DLD1 (cell line): ENCODE data around the gene CFAP77.

Experiments used
- in situ Hi-C: cut with HindIII; loops from 2 replicates; pipeline ENCODE4 v1.10.0; 2017; ENCODE audit warnings: low sequenced_read_pairs

The CFAP77 gene

GRCh38 chr9:132589148-132590036, 179.4 kb downstream of the CFAP77 start:
- in situ Hi-C loops: no loop called here

GRCh38 chr9:132590037-132590317, 180.0 kb downstream of the CFAP77 start:
- in situ Hi-C loops: no loop called here

DNA sequence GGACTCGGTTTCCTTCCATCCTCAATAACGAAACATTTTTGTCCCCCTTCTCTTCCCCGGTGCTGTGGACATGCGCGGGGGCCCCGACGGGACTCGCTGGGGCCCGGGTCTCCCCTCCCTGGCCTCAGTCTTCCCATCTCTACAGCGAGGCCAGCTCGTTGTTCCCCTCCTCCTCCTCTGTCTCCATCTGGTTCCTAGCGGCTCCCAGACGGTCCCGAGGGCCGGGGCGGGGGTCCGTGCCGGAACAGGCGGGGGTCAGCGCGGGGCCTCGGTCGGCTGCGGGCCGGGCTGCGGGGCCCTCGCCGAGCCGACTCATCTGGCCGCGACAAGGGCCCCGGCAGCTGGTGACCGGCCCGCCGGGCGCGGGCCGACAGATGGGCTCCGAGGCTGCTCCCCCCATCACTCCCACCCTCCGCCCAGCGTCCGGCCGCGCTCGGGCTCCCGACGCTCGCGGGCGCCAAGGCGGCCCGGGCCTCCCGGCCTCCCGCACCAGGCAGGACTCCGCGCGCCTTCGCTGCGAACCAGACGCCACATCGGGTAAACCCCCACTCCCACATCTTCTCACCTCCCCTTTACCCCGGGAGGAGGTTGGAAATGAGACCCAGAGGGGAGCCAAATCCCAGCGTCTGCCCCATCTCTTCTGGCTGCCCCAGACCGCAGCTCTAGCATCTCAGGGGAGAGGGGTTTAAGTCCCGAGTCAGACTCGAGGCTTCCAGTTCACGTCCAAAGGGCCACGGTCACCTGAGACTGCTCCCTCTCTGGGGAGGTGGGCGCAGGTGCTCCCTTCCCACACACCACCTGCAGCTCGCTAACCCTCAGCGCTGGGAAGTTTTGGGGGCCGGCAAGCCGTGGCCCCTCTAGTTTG, 180.5 kb downstream of the CFAP77 start:
- in situ Hi-C loops: no loop called here

- in situ Hi-C loops: no loop called here
These were observed 181.2 kb downstream of the CFAP77 start for GRCh38 chr9:132591244-132591643.

GRCh38 chr9:132591751-132592314, 181.8 kb downstream of the CFAP77 start:
- in situ Hi-C loops: no loop called here

- in situ Hi-C loops: no loop called here
These were observed 182.4 kb downstream of the CFAP77 start for GRCh38 chr9:132592451-132592850.

- in situ Hi-C loops: no loop called here
These were observed 184.4 kb downstream of the CFAP77 start for GRCh38 chr9:132594412-132594811.

DNA sequence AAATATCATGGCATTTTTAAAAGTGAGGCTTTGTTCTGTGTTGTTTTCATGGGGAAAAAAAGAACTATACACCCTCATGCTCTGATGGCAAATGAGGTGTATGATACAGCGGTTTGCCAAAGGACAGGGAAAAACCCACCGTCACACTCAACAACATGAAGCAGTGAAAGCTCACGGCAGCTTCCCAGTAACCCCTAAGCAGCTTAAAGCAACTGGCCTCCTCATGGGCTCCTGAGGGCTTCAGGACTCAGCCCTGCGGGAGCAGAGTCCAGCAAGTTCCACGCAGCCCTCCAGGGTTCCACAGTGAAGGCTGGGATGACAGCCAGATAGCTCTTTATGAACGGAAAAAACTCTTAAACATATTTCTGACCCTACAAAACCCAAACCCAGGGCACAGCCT, 185.3 kb downstream of the CFAP77 start:
- in situ Hi-C loops: no loop called here

DNA sequence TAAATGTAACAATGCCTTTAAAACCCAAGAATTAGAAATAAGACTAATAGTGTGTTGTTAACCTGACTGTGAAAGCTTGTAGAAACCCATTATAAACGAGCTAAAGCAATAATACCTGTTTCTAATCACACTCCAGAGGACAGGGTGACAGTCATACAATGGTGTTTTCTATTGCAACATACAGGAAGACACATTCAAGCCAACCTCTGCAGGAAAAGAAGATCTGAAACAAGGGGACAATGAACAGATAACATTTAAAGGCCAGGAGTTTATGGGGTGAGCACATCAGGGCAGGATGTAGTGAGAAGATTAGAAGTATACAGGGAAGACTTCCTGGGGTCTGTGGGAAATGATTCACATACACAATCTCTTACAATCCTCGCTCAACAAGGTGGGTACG, 186.2 kb downstream of the CFAP77 start:
- in situ Hi-C loops: no loop called here

DNA sequence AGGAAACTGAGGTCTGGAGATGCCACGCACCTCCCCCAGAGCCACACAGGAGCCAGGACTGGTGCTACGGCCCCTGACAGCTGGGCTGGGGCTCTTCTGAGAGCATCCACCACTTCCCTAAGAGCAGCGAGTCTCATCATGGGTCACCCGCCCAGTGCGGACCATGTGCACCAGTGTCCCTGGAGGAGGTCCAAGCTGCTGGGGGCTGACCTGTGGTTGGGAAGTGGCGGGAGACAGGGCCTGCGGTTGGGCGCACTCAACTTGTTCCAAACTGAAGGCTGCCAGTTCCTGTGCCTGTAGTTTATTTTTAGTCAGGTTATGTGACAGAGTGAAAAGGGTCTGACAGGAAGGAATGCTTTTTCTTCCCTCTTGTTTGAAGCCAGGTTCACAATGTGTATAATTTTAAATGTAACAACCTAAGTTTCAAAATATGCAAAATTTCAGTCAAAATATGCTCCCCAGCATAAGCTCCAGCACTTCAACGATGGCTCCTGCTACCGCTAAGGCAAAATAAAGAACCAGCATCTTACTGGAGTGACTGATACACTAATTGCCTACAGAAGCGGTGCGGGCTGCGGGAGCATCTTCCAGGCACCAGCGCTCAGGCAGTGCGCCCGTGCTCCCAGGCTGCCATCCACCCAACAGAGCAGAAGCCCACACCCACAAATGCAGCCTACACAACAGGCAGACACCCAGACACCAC, 187.2 kb downstream of the CFAP77 start:
- in situ Hi-C loops: no loop called here

- in situ Hi-C loops: no loop called here
These were observed 190.4 kb downstream of the CFAP77 start for GRCh38 chr9:132600326-132600984.

GRCh38 chr9:132602207-132602606, 192.2 kb downstream of the CFAP77 start:
- in situ Hi-C loops: no loop called here

DNA sequence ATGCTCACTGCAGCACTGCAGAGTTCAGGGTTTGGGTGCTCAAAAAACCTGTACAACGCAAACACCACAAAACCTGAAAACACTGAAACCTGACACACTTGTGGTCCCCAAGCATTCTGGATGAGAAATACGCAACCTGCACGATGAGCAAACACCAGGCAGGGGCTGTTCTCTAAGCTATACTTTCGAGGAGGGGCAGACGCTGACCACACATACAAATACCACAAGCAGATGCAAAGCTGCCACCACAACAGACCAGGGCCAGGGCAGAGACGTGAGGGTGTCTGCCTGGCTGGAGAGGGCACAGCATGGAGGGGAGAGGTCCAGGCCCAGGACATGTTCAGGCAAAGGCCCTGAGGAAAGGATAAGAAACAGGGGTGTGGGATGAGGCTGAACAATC, 195.4 kb downstream of the CFAP77 start:
- in situ Hi-C loops: no loop called here

- in situ Hi-C loops: no loop called here
These were observed 196.1 kb downstream of the CFAP77 start for GRCh38 chr9:132606066-132606465.

- in situ Hi-C loops: no loop called here
These were observed 199.2 kb downstream of the CFAP77 start for GRCh38 chr9:132609184-132609583.

- in situ Hi-C loops: no loop called here
These were observed 199.8 kb downstream of the CFAP77 start for GRCh38 chr9:132609829-132610228.

GRCh38 chr9:132610661-132611060, 200.7 kb downstream of the CFAP77 start:
- in situ Hi-C loops: no loop called here

GRCh38 chr9:132614324-132614723, 204.3 kb downstream of the CFAP77 start:
- in situ Hi-C loops: no loop called here

GRCh38 chr9:132615774-132616173, 205.8 kb downstream of the CFAP77 start:
- in situ Hi-C loops: no loop called here

GRCh38 chr9:132616725-132617124, 206.7 kb downstream of the CFAP77 start:
- in situ Hi-C loops: no loop called here

GRCh38 chr9:132622159-132622558, 212.1 kb downstream of the CFAP77 start:
- in situ Hi-C loops: no loop called here
